NCI-H2171 treated with DMSO at 0.1 percent for 48 hours (cell line): ENCODE data around the gene ABHD12.
A peak's percentile ranks its signal among the peaks of the same experiment; 100 is the strongest.

ENCODE experiments used
- DNase-seq: peaks from one replicate; lab custom pipeline; 2025; lab: John Stamatoyannopoulos, UW

ABHD12 gene

GRCh38 chr20:25380945-25381614 lies 9.6 kb downstream of the ABHD12 start:
- no peak for DNase-seq

DNA sequence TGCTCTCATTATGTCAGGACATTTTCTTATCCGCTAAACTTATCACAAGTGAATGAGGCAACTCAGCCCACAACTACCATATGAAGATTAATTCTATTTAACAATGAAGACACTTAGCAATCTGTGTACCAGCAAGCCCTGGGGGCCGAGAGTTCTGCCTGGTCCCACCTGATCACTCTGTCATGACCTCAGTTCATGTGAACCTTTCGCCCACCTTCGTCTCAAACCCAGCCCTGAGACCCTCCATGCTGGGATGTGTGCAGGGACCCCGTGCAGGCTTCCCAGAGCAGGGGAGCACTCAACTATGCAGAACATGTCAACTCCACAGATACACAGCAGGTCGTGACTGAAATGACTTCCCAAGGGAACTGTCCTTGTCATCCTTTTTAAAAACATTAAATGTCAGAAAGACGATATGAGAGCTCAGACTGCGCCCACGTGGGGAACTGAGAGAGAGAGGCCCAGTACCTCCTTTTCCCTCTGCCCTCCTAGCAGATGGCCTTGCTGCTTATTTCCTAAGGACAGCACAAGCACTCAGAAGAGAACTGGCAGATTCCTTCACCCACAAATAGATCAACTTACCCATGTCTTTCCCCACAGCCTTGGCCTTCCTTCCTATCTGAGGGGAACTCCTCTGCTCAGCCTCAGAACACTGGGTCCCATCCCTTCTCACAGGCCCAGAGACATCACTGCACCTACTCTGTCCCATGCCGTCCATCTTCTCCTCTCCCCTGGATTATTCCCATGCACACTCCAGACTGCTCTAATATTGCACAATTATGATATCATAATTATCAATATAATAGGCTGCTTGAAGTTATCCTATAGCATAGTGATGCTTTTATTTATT lies 11.5 kb downstream of the ABHD12 start:
- DNase-seq: peak; percentile 22

DNA sequence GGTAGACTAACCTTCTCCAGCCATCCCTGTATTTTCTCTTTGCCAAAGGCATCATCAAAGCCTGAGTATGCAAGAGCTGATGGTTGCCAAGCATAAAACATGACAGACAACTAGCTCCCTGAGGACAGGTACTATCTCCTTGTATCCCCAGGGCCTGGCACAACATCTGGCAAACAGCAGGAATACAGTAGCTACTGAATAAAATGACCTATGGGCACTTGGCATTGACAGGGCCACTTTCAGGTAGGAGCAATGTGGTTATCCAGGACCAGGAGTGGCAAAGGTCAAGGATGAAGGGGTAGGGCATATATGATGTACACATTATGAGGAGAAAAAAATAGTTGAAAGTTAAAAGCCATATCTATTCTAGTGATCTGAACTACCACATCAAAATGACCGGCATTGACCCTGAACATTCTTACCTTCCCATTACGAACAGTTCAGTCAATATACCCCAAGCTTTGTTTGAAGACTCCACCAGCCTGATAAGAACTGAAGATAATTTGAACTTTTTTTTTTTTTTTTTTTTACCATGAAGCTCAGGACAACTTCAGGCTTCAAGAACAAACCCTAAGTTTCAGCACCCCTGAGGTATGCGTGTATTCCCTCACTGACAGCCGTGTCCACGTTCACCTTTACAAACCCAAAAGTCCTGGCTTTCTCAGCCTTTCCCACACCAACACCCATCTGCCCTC lies 12.3 kb downstream of the ABHD12 start:
- DNase-seq: no peak

DNA sequence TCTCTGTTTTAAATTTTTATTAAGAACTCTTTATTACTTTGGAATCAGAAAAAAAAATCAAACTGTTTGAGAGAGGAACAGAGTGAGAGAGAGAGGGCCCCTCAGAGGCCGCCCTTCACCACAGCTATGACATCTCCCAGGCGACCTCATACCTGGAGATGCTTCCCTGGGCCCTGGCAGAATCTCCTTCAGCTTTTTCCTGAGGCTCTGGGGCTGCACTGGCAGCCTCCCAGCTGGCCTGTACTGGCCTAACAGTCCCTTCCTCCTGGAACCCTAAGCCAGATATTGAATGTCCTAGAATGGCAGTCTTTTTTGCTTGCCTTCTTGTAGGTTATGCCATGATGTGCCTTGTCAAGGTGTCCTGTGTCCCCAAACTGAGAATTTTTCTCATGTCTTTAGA lies 13.7 kb downstream of the ABHD12 start:
- no peak for DNase-seq

DNA sequence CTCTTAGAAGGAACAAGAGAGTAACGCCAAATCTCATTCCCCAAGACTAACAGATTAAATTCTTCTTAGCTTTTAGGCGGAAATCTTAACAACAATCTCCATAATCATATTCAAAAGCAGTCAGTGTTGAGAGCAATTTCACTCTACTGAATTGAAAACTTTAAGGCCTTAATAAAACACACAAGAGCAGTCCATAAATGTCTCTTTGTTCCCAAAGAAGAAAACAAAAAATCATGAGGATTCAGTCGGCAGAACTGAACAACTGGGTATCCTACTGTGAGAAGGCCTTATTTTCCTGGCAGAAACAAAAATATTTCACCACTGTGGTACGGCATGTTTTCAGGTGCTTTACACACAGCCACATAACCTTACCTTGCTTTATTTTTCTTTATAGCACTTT lies 14.4 kb downstream of the ABHD12 start:
- no peak for DNase-seq

DNA sequence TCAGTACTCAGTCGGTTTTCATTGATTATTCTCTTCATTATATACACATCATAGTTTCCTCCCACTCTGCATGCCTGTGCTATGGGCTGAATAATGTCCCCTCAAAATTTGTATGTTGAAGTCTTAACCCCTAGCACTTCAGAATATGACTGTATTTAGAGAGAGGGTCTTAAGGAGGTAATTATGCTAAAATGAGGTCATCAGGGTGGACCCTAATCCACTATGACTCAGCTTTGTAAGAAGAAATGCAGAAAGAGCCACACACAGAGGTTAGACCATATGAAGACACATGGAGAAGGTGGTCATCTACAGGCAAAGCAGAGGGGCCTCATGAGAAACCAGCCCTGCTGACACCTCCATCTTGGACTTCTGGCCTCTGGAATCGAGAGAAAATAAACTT lies 15.8 kb downstream of the ABHD12 start:
- DNase-seq: no peak

GRCh38 chr20:25372584-25373336 lies 17.9 kb downstream of the ABHD12 start:
- no peak for DNase-seq

DNA sequence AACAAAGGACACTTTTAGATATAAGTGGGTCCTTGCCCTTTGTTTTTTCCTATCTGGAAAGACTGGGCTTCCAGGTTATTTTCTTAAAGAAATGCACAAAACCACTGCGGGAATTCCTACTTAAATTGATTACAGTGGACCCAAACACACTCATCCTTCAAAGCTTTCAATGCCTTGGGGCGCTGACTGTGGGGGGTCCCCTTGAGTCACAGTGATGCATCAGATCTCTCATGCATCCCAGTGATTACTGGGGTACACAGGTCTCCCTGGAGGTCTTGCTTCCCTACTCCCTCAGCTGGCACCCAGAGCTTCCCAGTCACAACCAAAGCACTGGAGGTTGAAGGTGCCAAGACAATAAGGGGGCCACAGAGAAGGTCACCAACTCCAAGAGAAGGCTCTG lies 20.7 kb downstream of the ABHD12 start:
- DNase-seq: no peak

GRCh38 chr20:25369529-25369928 lies 21.1 kb downstream of the ABHD12 start:
- no peak for DNase-seq

DNA sequence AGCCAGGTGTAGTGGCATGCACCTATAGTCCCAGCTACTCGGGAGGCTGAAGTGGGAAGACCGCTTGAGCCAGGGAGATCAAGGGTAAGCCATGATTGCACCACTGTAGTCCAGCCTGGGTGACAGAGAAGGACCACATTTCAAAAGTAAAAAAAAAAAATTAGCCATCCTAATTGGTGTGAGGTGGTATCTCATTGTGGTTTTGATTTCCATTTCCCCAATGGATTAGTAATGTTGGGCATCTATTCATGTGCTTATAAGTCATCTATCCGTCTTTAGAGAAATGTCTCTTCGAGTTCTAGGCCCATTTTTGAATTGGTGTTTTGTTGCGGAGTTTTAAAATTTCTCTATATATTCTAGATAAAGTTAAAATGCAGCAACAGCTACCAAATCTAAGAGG lies 21.7 kb downstream of the ABHD12 start:
- DNase-seq: no peak

- DNase-seq: no peak
Observed at GRCh38 chr20:25368526-25368925, 22.1 kb downstream of the ABHD12 start.

DNA sequence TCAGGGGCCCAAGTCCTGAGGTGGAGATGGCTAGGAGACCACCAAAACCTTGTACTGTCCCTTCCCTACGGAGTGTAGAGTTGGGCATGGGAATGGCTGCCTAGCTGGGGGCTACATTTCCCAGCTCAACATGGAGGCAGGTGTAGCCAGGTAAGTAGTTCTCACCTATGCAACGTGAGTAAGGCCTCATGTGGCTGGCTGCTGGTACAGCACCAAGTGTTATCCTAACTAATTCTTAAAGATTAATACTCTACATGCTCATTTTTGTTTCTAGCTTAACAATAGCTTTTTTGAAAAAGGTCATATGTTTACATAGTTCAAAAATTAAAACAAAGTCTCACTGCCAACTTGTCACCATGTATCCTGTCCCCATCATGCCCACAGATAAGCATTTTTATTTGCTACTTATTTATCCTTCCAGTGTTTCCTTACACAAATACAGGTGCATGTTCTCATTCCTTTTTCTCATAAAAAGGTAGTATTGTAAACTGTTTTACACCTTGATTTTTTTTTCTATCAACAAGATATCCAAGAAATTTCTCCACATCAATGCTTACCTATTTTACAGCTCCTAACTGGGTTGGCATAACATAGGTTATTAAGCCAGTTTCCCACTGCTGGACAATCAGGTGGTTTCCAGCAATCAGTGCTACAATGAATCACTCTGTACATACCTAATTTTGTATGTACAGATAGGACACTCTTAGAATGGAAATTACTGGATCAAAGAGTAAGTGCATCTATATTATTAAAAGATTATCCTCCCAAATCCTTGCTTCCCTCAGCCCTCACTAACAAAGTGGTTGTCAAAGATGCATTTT lies 25.5 kb downstream of the ABHD12 start:
- DNase-seq: no peak

DNA sequence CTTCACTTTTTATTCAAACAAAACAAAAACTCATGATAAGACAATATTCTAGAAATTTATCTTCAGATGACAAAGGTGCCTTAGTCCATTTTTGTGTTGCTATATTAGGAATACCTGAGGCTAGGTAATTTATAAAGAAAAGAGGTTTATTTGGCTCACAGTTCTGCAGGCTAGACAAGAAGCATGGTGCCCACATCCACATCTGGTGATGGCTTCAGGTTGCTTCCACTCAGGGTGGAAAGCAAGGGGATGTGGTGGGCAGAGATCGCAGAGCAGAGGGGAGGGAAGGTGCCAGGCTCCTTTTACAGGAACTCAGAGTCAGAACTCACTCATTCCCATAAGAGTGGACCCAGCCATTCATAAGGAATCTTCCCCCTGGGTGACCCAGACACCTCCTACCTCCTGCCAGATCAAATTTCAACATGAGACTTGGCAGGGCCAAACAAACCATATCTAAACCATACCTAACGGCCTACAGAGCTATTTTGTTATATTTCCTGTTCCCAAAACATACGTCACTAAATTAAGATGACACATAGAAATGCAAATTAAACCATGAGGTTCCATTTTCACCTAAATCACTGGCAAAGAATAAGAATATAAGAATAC lies 26.4 kb downstream of the ABHD12 start:
- DNase-seq: no peak

- DNase-seq: no peak
Observed at GRCh38 chr20:25361287-25361683, 29.4 kb downstream of the ABHD12 start.

DNA sequence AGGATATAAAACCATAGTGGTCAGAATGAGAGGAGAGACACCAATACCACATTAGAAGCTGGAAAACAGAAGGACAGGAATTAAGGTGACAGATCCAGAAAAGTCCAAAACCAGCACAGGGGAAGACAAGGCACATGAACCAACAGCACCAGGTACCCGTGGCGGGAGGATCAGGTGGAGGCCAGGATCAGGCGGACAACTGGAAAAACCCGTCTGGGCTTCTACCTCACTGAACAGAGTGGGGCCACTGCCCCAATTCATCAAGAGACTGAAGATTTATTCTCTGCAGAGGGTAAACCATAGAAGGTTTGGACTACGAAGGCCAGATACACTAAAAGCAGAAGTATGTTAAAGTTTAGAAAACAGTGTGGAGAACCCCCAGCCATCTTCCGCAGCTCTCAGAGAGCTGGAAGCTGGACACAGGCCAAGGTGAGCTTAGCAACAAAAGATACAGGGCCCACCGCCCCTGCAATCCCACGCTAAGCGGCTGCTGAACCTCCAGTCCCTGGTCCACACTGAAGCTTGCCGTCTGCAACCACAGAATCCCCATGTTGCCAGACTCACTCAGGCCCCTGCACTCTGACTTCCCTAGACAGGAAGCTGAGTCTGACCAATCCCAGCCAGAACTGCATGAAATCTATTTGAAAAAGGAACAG lies 29.9 kb downstream of the ABHD12 start:
- no peak for DNase-seq

- DNase-seq: peak; percentile 98
Observed at GRCh38 chr20:25356271-25356933, 34.2 kb downstream of the ABHD12 start.

- no peak for DNase-seq
Observed at GRCh38 chr20:25355866-25356265, 34.8 kb downstream of the ABHD12 start.

GRCh38 chr20:25355011-25355595 lies 35.5 kb downstream of the ABHD12 start:
- no peak for DNase-seq
